SKM-1 (cell line): ENCODE data around the gene PRMT7.

Experiments used
- DNase-seq: peaks from one replicate; lab custom pipeline; 2025; ENCODE audit not compliant: unreplicated experiment; lab: John Stamatoyannopoulos, UW

PRMT7 gene

GRCh38 chr16:68361485-68361884 is 50.7 kb downstream of the PRMT7 start:
- no peak for DNase-seq

- DNase-seq, result no peak
Observed at GRCh38 chr16:68362262-68362913, 51.6 kb downstream of the PRMT7 start.

GRCh38 chr16:68362947-68363657 is 52.3 kb downstream of the PRMT7 start:
- no peak for DNase-seq

GRCh38 chr16:68363658-68364521 is 53.1 kb downstream of the PRMT7 start:
- DNase-seq, result no peak

- DNase-seq, result no peak
Observed at GRCh38 chr16:68364561-68364998, 53.8 kb downstream of the PRMT7 start.

- no peak for DNase-seq
Observed at GRCh38 chr16:68365167-68365817, 54.5 kb downstream of the PRMT7 start.

GRCh38 chr16:68366062-68366461 is 55.2 kb downstream of the PRMT7 start:
- DNase-seq, result no peak

GRCh38 chr16:68367030-68367429 is 56.2 kb downstream of the PRMT7 start:
- peak; percentile 43 for DNase-seq

GRCh38 chr16:68367440-68367839 is 56.6 kb downstream of the PRMT7 start:
- DNase-seq, result no peak

- DNase-seq, result no peak
Observed at GRCh38 chr16:68367891-68368290, 57.1 kb downstream of the PRMT7 start.

- DNase-seq, result no peak
Observed at GRCh38 chr16:68368301-68368888, 57.6 kb downstream of the PRMT7 start.

- no peak for DNase-seq
Observed at GRCh38 chr16:68369168-68369567, 58.3 kb downstream of the PRMT7 start.

- DNase-seq, result peak; percentile 88
Observed at GRCh38 chr16:68369697-68370580, 59.1 kb downstream of the PRMT7 start.

- DNase-seq, result no peak
Observed at GRCh38 chr16:68370581-68371275, 59.9 kb downstream of the PRMT7 start.

GRCh38 chr16:68371276-68371651 is 60.4 kb downstream of the PRMT7 start:
- no peak for DNase-seq

GRCh38 chr16:68371706-68372380 is 61.0 kb downstream of the PRMT7 start:
- DNase-seq, result no peak

GRCh38 chr16:68372381-68372720 is 61.5 kb downstream of the PRMT7 start:
- DNase-seq, result no peak

GRCh38 chr16:68372806-68373205 is 62.0 kb downstream of the PRMT7 start:
- DNase-seq, result no peak
